Measurements from ENCODE around the gene BMF.
"Not testable (repeated sequence)": the region's sequence is repeated elsewhere in the genome, so short reads cannot be mapped to it uniquely, and the experiment has no call there.

Gene BMF

DNA sequence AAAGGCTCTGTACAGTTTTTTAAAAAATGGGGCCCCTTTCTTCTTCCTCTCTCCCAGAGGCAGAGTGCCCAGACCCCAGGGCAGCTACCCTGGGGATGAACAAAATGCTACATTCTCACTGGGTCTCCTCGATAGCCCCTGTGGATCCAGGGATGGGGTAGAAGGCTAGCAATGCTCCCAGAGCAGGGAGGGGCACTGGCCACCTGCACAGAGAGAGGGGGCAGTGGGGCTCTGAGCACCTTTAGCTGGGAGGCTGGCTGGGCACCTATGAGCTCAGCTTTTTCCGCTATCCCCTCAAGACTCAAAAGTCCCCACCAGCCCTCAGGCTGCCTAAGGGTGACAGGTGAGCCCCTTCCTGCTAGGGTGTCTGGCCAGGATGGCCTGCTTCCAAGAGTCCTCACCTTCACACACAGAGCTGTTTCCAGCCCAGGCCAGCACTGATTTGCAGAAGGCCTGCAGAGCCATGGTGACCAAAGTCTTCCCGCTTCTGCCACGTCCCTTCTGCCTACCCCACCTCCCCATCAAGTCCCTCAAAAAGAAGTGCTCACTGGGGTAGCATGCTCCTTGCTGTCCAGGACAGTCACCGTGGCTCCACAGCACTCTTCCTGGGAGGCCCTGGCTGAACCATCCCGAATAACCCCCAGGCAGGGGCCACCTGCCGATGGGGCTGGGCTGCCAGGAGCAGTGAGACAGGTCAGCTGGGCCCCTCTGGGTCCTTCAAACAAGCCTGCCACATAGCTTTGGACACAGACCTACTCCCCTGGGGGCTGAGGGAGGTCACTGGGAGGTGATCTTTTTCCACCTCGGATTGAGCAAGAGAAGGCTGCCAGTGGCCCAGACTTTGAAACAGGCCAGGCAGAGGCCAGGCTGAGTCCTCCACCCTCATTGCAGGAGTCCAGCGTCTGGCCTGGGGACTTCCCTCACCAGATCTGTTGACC lies 20.4 kb downstream of the BMF start:
- peak; percentile 97 for DNase-seq (ENCODE audit: low read depth, low spot score)

DNA sequence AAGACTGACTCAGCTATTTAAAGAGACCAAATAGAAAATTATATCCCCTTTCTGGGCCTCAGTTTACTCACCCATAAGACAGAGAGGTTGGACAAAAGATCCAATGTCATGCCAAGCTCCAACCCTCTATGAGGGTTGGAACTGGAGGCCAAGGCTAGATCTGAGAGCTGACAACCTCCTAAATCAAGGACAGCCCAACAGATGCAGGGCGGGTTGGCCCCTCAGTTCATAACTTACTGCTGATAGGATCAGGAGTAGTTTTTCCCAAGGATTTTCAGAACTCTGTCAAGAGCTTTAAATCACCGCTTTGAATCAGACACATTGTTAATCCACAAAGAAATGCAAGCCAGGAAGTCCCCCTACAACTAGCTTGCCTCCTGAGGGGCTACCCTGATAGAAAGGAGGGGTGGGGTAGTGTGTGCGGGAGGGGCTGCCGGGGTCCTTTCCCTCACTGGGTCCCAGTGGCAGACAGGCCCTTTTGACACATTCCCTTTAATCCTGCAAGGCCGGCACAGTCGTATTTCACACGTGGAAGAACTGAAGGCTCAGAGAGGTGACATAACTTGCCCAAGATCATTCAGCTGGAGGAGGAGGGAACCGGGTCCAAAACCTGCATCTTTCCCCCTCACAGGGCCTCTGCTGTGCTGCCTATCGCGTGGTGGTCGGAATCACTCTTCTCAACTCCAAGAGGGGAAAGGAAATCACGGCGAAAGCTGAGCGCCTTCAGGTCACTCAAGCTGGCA lies 21.4 kb downstream of the BMF start:
- DNase-seq (ENCODE audit: low read depth, low spot score): no peak

DNA sequence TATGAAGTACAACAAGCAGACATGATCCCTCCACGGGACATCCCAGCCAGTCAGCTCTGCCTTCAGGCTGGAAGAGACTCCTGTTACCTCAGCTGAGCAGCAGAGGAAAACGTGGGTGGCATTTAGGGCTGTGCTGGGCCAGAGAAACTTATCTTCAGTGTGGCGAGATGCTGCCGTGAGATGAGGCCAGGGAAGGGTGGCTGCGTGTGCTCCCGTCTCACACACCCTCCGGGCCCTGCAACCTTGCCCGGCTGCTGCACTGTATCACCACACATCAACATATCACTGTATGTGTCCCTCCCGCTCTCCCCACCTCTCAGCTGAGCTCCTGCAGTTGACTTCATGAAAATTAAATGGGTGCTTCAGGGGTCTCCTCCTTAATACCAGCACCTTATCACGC lies 23.4 kb downstream of the BMF start:
- DNase-seq (ENCODE audit: low read depth, low spot score): no peak

DNA sequence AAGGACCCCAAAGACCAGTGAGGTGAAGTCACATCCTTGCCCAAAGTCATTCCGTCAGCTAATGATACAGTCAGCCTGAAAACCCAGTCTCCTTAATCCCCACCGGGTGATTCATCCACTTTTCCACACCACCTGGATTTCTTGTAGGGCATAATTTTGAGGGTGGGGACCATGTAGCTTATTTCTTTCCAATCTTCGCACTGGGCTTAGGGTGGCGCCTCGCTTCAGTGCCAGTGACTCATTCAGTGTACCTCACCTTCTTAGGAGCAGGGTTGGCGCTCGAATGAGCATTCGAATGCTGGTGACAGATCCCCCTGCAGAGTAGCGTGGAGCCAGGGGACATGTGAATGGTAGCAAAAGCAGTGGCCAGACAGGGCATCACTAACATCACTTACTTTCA lies 24.0 kb downstream of the BMF start:
- DNase-seq (ENCODE audit: low read depth, low spot score): no peak

DNA sequence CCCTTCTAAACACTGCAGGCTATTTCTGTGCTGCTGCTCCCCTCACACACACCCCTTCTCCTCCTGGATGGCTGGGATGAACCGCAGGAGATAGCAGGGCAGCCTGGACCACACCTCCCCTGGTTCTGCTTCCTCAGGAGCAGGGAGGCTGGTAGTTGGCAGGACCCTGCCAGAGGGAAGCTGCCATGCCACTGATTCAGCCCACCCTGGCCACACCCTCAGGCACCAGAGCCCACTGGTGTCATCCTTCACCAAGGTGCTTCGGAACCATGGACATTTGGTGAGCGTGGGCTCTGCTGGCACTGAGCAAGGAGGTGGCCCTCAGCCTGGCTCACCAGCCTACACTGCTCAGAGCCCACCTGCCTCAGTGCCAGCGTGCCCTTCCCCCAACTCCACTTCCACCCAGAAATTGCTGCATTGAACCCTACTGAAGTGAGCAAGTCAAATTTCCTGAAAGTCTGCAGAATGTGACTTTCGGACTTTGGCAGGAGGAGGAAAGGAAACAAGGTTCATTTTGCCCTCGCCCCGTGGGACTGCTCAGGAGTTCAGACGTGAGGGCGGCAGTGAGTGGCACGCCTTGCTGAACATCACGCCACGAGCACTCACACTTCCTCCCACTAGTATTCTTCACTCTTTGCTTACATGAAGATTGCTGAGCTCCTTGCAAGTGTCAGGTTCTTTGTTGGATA lies 26.3 kb downstream of the BMF start:
- no peak for DNase-seq (ENCODE audit: low read depth, low spot score)

DNA sequence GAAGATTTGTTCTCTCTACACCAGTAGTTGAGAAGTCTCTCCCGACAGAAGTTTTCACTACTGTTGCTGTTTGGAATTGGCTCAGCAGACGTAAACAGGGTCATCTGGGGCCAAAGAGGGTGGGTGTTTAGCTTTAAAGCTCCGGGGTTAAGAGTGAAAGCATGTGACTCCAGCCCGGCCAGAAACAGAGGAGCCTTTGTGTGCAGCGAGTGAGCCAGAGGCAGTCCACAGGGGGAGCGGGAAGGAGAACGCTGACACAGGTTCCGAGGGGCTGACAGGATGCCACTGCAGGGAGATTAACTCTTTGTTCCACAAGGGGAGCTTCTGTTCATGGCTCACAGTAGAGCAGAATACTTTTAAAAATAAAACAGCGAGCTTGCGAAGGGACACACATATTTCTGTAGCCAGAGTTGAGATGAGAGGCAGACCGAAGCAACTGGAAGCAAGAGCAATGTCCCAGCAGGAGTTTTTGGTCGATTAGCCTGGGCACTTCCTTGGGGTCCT lies 26.9 kb downstream of the BMF start:
- peak; percentile 93 for DNase-seq (ENCODE audit: low read depth, low spot score)

DNA sequence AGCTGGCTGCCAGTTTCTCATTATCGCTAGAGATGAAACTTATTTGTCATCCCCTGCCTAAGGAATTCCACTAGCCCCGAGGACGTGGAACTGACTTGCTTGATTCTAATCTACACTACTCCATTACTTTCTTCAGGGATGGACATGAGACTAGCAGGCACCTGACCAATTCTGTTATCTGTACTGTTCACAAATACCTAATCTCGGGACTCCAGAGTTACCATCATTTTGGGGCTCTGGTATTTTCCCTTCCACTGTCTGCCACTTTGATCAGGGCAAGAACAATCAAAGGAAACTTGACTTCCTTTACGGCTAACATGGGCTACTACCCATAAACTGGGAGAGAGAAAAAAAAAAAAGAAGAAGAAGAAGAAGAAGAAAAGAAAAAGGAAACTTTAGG lies 27.8 kb downstream of the BMF start:
- no peak for DNase-seq (ENCODE audit: low read depth, low spot score)

DNA sequence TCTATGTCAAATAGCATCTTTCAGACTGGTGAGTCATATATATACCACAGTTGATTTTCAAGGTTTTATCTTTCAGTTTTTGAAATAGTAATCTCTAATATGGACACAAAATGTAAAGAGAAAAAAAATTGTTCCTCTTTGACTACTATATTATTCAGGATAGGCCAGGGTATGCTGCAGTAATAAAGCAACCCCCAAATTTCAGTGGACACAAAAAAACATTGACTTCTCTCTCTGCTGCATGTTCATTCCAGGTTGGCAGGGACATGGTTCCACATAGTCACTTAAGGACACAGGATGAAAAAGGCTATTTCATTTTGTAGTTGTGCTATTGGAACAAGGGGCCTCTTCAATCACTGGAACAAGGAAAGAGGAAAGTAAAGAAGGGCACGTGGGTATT lies 28.6 kb downstream of the BMF start:
- no peak for DNase-seq (ENCODE audit: low read depth, low spot score)

DNA sequence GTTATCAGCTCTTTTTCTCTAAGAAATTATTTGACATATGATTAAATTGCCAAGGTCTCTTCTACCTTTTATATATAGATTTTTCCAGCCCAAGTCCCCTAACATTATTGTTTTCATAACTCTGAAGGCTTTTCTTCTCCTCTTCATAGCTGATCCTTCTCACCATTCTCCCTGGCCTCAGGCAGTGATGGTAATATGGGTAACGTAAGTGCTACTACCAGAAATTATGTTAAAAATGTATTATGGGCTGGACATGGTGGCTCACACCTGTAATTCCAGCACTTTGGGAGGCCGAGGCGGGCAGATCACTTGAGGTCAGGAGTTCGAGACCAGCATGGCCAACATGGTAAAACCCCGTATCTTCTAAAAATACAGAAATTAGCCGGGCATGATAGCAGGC lies 29.2 kb downstream of the BMF start:
- no peak for DNase-seq (ENCODE audit: low read depth, low spot score)

DNA sequence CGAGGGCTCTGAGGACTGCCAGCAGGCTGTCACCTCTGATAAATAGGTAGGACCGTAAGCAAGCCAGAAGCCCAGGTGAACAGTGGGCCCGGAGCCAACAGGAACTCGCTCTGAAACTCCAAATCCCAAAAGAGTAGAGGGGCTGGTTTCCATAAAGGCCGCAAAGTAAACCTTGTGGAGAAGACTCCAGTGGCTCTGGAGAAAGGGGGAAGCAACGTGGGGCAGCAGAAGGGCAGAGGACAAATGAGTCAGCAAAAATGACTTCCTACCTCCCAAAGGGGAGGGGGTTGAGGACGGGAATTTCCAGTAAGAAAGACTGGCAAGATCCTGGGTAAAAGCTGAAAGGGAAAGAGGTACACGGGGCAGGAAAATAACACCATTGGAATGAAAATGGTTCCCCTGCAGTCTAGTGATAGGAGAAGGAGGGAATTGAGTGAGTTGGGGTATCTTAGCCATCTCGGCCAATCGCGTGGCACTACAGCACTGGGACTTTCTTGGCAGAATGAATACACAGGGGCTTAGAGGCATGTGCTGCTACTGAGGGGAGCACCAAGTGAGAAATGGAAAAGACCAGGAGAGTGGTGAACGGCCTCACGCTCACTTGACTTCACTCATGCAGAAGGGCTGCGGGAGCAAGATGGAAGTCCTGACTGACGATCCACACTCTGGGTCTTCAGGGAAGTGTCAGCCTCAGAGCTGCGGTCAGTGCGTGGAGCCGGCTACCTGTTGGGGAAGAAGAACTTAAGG lies 33.2 kb downstream of the BMF start:
- no peak for DNase-seq (ENCODE audit: low read depth, low spot score)

DNA sequence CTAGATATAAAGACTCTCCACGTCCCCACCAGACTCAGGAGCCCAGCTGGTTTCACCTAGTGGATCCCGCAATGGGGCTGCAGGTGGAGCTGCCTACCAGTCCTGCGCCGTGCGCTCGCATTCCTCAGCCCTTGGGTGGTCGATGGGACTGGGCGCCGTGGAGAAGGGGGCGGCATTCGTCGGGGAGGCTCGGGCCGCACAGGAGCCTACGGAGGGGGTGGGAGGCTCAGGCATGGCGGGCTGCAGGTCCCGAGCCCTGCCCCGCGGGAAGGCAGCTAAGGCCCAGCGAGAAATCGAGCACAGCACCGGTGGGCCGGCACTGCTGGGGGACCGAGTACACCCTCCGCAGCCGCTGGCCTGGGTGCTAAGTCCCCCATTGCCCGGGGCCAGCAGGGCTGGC lies 34.0 kb downstream of the BMF start:
- DNase-seq (ENCODE audit: low read depth, low spot score): not testable (repeated sequence)

DNA sequence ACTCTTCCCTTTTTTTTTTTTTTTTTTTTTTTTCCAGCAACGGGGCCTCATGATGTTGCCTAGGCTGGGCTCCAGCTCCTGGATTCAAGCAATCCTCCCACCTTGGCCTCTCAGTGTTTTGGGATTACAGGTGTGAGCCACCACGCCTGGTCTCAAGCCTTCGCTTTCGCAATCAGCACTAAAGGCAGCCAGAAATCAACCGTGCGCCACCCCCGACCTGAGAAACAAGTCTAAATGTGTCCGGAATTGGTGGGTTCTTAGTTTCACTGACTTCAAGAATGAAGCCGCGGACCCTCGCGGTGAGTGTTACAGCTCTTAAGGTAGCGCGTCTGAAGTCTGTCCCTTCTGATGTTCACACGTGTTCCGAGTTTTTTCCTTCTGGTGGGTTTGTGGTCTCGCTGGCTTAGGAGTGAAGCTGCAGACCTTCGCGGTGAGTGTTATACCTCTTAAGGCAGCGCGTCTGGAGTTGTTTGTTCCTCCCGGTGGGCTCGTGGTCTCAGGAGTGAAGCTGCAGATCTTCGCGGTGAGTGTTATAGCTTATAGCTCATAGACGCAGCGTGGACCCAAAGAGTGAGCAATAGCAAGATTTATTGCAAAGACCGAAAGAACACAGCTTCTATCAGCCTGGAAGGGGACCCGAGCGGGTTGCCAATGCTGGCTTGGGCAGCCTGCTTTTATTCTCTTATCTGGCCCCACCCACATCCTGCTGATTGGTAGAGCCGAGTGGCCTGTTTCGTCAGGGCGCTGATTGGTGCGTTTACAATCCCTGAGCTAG lies 34.8 kb downstream of the BMF start:
- not testable (repeated sequence) for DNase-seq (ENCODE audit: low read depth, low spot score)

DNA sequence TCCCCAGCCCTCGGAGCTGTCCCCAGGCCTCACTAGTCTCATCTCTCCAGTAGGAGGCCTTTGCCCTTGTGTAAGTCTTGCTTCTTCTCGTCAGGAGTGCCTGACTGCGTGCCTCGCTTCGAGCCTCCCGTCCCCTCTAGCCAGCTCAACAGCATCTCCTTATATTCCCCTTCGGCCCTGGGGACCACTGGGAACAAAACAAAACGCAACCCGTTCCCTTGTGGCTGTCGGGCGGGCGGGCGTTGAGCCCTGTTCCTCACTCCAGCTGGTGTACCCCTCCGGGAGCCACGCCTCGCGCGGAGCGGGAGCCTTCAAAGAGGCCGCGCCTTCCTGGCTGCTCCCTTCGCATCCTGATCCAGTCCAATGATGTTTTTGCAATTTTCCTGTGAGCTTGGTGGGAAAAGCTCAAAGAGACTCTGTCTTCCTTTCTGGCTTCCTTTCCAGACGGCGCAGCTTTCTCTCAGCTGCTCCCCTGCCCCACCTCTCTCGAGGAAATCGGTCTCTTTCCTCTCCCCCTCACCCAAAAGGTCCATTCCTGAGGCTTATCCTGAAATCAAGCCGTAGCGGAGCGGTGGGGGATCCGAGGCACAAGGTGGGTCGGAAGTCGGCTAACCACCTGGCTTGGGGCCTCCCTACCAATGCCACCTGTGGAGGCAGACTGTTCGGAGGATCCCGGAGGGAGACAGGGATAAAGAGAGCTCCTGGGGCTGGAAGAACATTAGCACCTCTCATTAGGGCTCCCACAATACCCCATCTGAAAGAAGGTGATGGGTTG lies 36.3 kb downstream of the BMF start:
- DNase-seq (ENCODE audit: low read depth, low spot score): no peak

DNA sequence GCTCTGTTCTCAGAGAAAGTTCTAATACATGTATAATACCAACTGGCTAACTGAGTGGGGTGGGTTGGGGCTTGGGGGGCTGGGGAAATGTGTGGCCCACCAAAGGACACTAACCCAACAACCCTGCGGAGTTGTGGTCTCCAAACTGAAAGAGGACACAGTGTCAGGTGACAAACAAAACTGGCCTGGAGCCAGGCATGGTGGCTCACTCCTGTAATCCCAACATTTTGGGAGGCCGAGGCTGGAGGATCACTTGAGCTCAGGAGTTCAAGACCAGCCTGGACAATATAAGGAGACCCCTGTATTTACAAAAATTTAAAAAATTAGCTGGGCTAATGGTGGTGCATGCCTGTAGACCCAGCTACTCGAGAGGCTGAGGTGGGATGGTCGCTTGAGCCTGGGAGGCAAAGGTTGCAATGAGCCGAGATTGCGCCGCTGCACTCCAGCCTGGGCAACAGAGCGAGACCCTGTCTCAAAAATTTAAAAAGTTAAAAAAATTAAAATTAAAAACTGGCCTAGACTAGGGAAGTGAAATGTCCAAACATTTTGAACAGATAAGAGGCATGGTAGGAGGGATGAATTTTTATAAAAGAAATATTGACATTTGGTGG lies 38.0 kb downstream of the BMF start:
- no peak for DNase-seq (ENCODE audit: low read depth, low spot score)

DNA sequence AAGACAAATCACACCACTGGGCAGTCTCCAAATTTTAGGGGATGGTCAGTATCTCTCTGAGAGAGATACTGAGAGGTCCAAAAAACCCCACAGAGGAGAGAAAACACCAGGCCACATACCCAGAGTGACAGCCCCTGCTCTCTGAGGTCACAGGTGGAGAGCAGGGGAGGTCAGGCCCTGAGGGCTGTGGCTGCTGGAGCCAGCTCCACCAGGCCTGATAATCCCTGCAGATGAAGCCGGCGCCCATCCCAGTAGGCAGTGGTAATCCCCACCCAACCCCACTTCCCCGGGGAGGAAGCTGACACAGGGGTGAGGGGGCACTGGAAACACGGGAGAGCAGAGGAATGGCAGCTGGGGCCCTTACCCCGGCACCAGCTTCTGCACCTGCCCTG lies 38.5 kb downstream of the BMF start:
- no peak for DNase-seq (ENCODE audit: low read depth, low spot score)

DNA sequence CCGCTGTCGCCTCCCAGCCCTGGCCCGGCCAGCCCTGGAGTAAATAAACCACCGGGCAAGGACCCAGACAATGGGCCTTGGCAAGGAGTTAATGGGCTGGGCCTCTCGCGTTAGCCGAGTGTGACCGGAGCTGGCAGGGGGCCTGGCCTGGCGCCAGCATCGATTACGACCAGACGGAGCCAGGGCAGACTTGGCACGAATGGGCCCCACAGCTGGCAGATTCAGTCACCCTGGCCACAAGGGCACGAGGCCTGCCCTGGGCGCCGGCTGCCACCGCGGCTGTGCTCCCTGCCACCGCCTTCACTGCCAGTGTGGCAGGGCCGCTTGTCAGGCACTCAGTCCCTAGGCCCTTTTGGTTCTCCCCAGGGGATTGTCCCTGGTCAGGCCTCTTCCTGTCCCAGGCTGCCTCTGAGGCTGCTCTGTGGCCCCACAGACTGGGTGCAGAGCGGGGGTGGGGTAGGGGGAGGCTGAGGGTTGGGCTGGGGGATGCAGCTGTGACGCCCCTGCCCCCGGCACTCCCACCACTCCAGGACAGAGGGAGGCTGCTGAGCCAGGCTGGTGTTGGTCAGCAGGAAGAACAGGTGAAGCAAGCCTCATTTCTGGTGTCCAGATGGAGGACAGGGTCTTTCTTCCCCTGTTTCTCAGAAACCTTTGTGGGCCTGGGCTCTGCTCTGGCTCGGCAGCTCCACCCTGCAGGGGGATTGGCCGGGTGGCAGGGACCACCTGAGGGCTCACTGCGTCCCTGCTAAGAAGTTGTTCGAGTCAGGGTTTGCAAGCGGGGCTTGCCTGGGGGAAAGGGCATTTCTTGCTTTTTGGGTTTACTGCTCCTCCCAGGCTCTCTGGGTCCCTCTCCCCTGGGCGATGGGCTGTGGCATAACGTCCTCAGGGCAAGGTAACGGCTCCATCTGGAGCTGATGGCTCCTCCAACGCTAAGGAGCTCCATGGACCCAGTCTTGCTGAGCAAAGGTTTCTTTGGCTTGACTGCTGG lies 39.2 kb downstream of the BMF start:
- DNase-seq (ENCODE audit: low read depth, low spot score): peak; percentile 73

DNA sequence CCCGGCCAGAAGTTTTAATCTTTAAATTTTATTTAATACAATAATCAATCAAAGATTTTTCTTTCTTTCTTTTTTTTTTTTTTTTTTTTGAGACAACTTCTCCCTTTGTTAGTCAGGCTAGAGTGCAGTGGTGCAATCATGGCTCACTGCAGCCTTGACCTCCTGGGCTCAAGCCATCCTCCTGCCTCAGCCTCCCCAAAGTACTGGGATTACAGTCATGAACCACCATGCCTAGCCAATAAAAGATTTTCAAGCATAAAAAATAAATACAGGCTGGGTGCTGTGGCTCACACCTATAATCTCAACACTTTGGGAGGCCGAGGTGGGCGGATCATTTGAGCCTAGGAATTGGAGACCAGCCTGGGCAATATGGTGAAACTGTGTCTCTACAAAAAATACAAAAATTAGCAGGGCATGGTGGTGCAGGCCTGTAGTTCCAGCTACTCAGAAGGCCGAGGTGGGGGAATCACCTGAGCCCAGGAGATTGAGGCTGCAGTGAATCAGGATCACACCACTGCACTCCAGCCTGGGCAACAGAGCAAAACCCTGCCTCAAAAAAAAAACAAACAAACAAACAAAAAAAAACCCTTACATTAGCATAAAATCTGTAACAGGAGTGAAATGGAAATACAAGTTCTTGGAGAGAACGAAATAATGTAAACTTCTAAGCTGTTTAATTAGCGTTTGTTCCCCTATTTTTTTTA lies 40.6 kb downstream of the BMF start:
- DNase-seq (ENCODE audit: low read depth, low spot score): no peak

DNA sequence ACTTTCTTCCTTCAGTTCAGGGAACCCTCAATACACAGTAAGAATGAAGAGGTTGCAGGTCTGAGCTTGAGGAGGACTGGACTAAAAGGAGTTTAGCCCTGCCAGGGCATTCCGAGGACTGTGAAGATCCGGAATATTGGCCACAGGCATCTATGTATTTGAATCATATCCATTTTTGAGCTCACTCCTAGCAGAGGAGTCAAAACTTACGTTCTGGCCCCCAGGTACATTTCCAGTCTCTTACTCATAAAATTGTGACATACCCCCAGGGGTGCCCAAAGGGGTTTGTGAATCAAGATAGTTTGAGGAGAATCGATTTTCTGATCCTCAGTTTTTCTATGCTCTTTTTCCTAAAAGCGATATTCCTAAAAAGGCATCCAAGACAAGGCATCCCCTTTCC lies 42.1 kb downstream of the BMF start:
- no peak for DNase-seq (ENCODE audit: low read depth, low spot score)
